H1 (cell line): ENCODE measurements around the gene ANKS1B. TPM values are rescaled to one million over a fixed set of nuclear protein-coding genes. Genes with fewer than 3 reads are reported as not detected.

Experiments used
- CTCF ChIA-PET: fragments of 300-600 bp; sonication (Branson Sonifier 250); formaldehyde crosslinking; loops from one replicate; lab custom pipeline; 2021; ENCODE audit not compliant: partially characterized antibody; lab: Charles Lee
- POLR2A ChIA-PET: fragments of 300-600 bp; sonication (Branson Sonifier 250); formaldehyde crosslinking; loops from one replicate; lab custom pipeline; 2021; ENCODE audit warnings: inconsistent platforms; ENCODE audit not compliant: partially characterized antibody; lab: Charles Lee
- DNase-seq, 2 experiments: peaks; one replicate each; pipeline versions ENCODE4 v3.0.0 to v3.0.0-alpha.2; 2010 to 2022; ENCODE audit warnings: low spot score in 2 of 2, low read depth in 1 of 2, mixed read lengths in 1 of 2
- FAIRE-seq: peaks from 2 replicates; lab custom pipeline; 2011; peaks lifted over from hg19 to GRCh38; lab: Jason Lieb, UNC
- H2AFZ ChIP-seq: 2 replicates; pipeline ENCODE4 v1.8.1; 2012; ENCODE audit warnings: low read length, inconsistent platforms
- H2AK5ac ChIP-seq: 2 replicates; pipeline ENCODE4 v1.6.1; 2013; ENCODE audit warnings: low read depth, low read length
- H2BK120ac ChIP-seq: replicated peaks from 2 replicates; pipeline ENCODE3; 2013; ENCODE audit warnings: low read depth, low read length, inconsistent platforms
- H2BK12ac ChIP-seq: 2 replicates; pipeline ENCODE4 v1.6.1; 2013; ENCODE audit warnings: low read depth, low read length
- H2BK15ac ChIP-seq: 2 replicates; pipeline ENCODE4 v1.6.1; 2013; ENCODE audit warnings: low read length
- H2BK20ac ChIP-seq: 2 replicates; pipeline ENCODE4 v1.6.1; 2013; ENCODE audit warnings: low read length
- H2BK5ac ChIP-seq: 2 replicates; pipeline ENCODE4 v1.6.1; 2013; ENCODE audit warnings: low read depth, low read length
- H3K14ac ChIP-seq: 2 replicates; pipeline ENCODE4 v1.6.1; 2013; ENCODE audit warnings: inconsistent platforms; ENCODE audit not compliant: insufficient read length
- H3K18ac ChIP-seq: 2 replicates; pipeline ENCODE4 v1.6.1; 2013; ENCODE audit warnings: low read length; ENCODE audit errors: extremely low read depth
- H3K23ac ChIP-seq: 2 replicates; pipeline ENCODE4 v1.6.1; 2013; ENCODE audit warnings: inconsistent platforms; ENCODE audit not compliant: insufficient read length
- H3K23me2 ChIP-seq: 2 replicates; pipeline ENCODE4 v1.6.1; 2013; ENCODE audit warnings: low read depth, low read length
- H3K27ac ChIP-seq: 2 replicates; pipeline ENCODE4 v1.6.1; 2011; ENCODE audit warnings: low read depth, low read length, inconsistent platforms
- H3K27me3 ChIP-seq, 4 experiments: replicated peaks in 1 of 4; 1 replicate in 1 of 4; 2 replicates in 3 of 4; pipeline versions ENCODE4 v1.6.1 to v1.8.1; 2011 to 2013; ENCODE audit warnings: low read length in 3 of 4, mild to moderate bottlenecking in 3 of 4, inconsistent platforms in 2 of 4, mixed read lengths in 2 of 4, moderate library complexity in 1 of 4; ENCODE audit not compliant: control insufficient read depth in 3 of 4, insufficient read depth in 3 of 4; ENCODE audit errors: extremely low read depth in 1 of 4
- H3K36me3 ChIP-seq, 4 experiments: 2 replicates each; pipeline versions ENCODE4 v1.6.1 to v1.8.1; 2011 to 2013; ENCODE audit warnings: mild to moderate bottlenecking in 4 of 4, low read length in 3 of 4, moderate library complexity in 2 of 4, control low read depth in 1 of 4, inconsistent platforms in 1 of 4; ENCODE audit not compliant: insufficient read depth in 4 of 4, control insufficient read depth in 2 of 4
- H3K4ac ChIP-seq: replicated peaks from 2 replicates; pipeline ENCODE3; 2013; ENCODE audit warnings: low read length, low read depth, mixed read lengths, inconsistent platforms; ENCODE audit not compliant: insufficient read length
- H3K4me1 ChIP-seq, 4 experiments: replicated peaks in 1 of 4; 1 replicate in 1 of 4; 2 replicates in 3 of 4; pipeline versions ENCODE4 v1.6.1 to v1.8.1; 2011 to 2013; ENCODE audit warnings: low read length in 3 of 4, inconsistent platforms in 2 of 4, mixed read lengths in 1 of 4; ENCODE audit not compliant: insufficient read depth in 4 of 4, control insufficient read depth in 3 of 4
- H3K4me2 ChIP-seq, 2 experiments: 2 replicates each; pipeline versions ENCODE4 v1.6.1 to v1.8.1; 2011 to 2013; ENCODE audit warnings: low read depth in 2 of 2, low read length in 2 of 2, control low read depth in 1 of 2, inconsistent platforms in 1 of 2, mild to moderate bottlenecking in 1 of 2; ENCODE audit not compliant: insufficient read depth in 1 of 2
- H3K4me3 ChIP-seq, 4 experiments: fragments of 200-600, 300-600 bp in 1 of 4; sonication (generic), shearing (Covaris generic), sonication (Bioruptor Twin) in 1 of 4; 2 replicates each; pipeline versions ENCODE4 v1.5.1 to v1.8.1; 2011 to 2016; ENCODE audit warnings: low read length in 4 of 4, low read depth in 3 of 4, control low read depth in 2 of 4, inconsistent platforms in 2 of 4, mild to moderate bottlenecking in 2 of 4, mixed read lengths in 1 of 4, moderate library complexity in 1 of 4; ENCODE audit not compliant: insufficient read depth in 2 of 4; ENCODE audit errors: extremely low read depth in 1 of 4
- H3K56ac ChIP-seq: replicated peaks from 2 replicates; pipeline ENCODE3; 2013; ENCODE audit warnings: low read depth, mild to moderate bottlenecking, mixed read lengths, low read length, inconsistent platforms; ENCODE audit not compliant: insufficient read length
- H3K79me1 ChIP-seq: 2 replicates; pipeline ENCODE4 v1.6.1; 2013; ENCODE audit warnings: low read depth, low read length, control low read depth
- H3K79me2 ChIP-seq, 2 experiments: 2 replicates each; pipeline versions ENCODE4 v1.6.1 to v1.8.1; 2012 to 2013; ENCODE audit warnings: low read length in 2 of 2, mild to moderate bottlenecking in 2 of 2, inconsistent platforms in 1 of 2; ENCODE audit not compliant: insufficient read depth in 2 of 2, control insufficient read depth in 1 of 2
- H3K9ac ChIP-seq, 4 experiments: replicated peaks in 1 of 4; 1 replicate in 1 of 4; 2 replicates in 3 of 4; pipeline versions ENCODE4 v1.6.1 to v1.8.1; 2011 to 2013; ENCODE audit warnings: low read depth in 3 of 4, low read length in 3 of 4, control low read depth in 2 of 4, mild to moderate bottlenecking in 2 of 4, moderate library complexity in 2 of 4, inconsistent platforms in 1 of 4; ENCODE audit errors: extremely low read depth in 1 of 4
- H3K9me3 ChIP-seq, 2 experiments: 2 replicates each; pipeline versions ENCODE4 v1.6.1 to v1.8.1; 2012 to 2013; ENCODE audit warnings: mild to moderate bottlenecking in 2 of 2, moderate library complexity in 2 of 2, control low read depth in 1 of 2, inconsistent platforms in 1 of 2, low read depth in 1 of 2, low read length in 1 of 2, mixed read lengths in 1 of 2; ENCODE audit not compliant: insufficient read depth in 2 of 2
- H4K20me1 ChIP-seq, 2 experiments: replicated peaks in 1 of 2; 2 replicates each; pipeline versions ENCODE3 to v1.8.1; 2011 to 2013; ENCODE audit warnings: inconsistent platforms in 2 of 2, low read length in 2 of 2, mild to moderate bottlenecking in 1 of 2; ENCODE audit not compliant: insufficient read depth in 2 of 2, control insufficient read depth in 1 of 2
- H4K5ac ChIP-seq: 2 replicates; pipeline ENCODE4 v1.6.1; 2013; ENCODE audit warnings: low read length, low read depth, mixed read lengths, inconsistent platforms; ENCODE audit not compliant: insufficient read length
- H4K8ac ChIP-seq: 2 replicates; pipeline ENCODE4 v1.8.0; 2013; ENCODE audit warnings: mild to moderate bottlenecking, moderate library complexity, low read length, inconsistent platforms; ENCODE audit not compliant: insufficient read depth; ENCODE audit errors: extremely low read depth
- H4K91ac ChIP-seq: replicated peaks from 2 replicates; pipeline ENCODE3; 2013; ENCODE audit warnings: low read length, mixed read lengths, inconsistent platforms; ENCODE audit not compliant: insufficient read length
- ASH2L ChIP-seq: fragments of 200-600, 300-600 bp; sonication (generic); IDR thresholded peaks from one replicate; pipeline ENCODE4 v1.7.1; 2017; ENCODE audit warnings: low read length
- EZH2 ChIP-seq: fragments of 200-600 bp; sonication (generic); IDR thresholded peaks from 2 replicates; pipeline ENCODE4 v1.7.1; 2012; ENCODE audit warnings: low read depth, mild to moderate bottlenecking, moderate library complexity, low read length, inconsistent platforms; ENCODE audit not compliant: severe bottlenecking
- RAD21 ChIP-seq, 2 experiments: IDR thresholded peaks in 1 of 2; conservative IDR thresholded peaks in 1 of 2; 2 replicates each; pipeline ENCODE4 v1.6.1; 2011; ENCODE audit warnings: low read depth in 2 of 2, low read length in 2 of 2, improper control_type of control experiment in 1 of 2, inconsistent platforms in 1 of 2, mild to moderate bottlenecking in 1 of 2, moderate library complexity in 1 of 2
- SUZ12 ChIP-seq: fragments of 200-600 bp; sonication (generic); IDR thresholded peaks from 2 replicates; pipeline ENCODE4 v1.6.1; 2012; ENCODE audit warnings: mild to moderate bottlenecking, inconsistent platforms, low read length, moderate library complexity, mixed read lengths
- WGBS, 2 experiments: shearing (Covaris generic) in 1 of 2; methylation state at CpG; one replicate each; pipeline versions ENCODE4 v1.1.6 to v1.1.7; 2013 to 2015; ENCODE audit warnings: low lambda C conversion rate in 2 of 2, mixed read lengths in 2 of 2, inconsistent platforms in 1 of 2, low coverage in 1 of 2, missing lambda C conversion rate in 1 of 2; ENCODE audit not compliant: insufficient replicate concordance in 2 of 2, insufficient coverage in 1 of 2, insufficient read length in 1 of 2; ENCODE audit errors: extremely low coverage in 1 of 2, missing lambda C conversion rate in 1 of 2; 5-methylcytosine and 5-hydroxymethylcytosine counted together
- polyA plus RNA-seq, 7 experiments: library from polyadenylated mRNA; depleted of rRNA in 3 of 7; stranded (reverse) in 5 of 7; unstranded in 2 of 7; fragments of >200 nt in 5 of 7; fragments of 200-250 nt in 2 of 7; gene quantifications; 1 replicate in 5 of 7; 2 replicates in 1 of 7; 4 replicates in 1 of 7; pipeline versions ENCODE4 v1.2.1 to v1.2.3, GENCODE V29; 2011 to 2013; ENCODE audit warnings: missing spikeins in 2 of 7, mixed read lengths in 2 of 7
- total RNA-seq: library from RNA; stranded (reverse); fragmentation: NEBNext Ultra II Directional; extraction: Animal tissue kit (Norgen Biotek cat#: 25700); gene quantifications from 2 replicates; pipeline ENCODE4 v1.2.1, GENCODE V29; 2021

The ANKS1B gene
- total and polyA plus RNA-seq, 2 of the 8 experiments (the other 6 are each of a cell fraction or from before 2014, with no cell fraction given) = 2.7 to 6.1 TPM

DNA sequence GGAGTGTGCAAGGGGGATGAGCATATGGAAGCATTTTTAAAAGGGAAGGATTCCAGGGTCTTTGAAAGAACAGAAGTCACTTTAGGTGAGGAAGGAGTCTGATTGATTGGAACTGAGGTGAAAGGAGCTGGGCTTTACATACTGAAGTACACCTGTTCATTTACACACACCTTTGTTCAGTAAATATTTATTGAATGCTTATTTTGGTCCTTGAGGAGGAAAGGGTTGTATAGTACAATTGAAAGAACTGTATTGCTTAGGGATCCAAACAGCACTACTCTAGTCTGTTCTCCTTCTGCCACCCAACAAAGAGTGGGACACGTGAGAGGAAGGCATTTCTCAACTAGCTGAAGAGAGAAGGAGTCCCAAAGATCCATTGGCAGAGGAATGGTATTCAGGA lies 1275.7 kb downstream of the ANKS1B start:
- Histone ChIP-seq H3K9me3 (no peaks in the 10 kb centered on the region), H3K79me1 (no peaks in the 10 kb centered on the region), H3K4ac (no peak overlapping the region), H3K79me2 (no peaks in the 10 kb centered on the region), H3K4me3 (no peak overlapping the region), H3K18ac (no peak overlapping the region), H2BK15ac (no peak overlapping the region), H2BK120ac (no peak overlapping the region), H3K36me3 (peaks cover 0 to 8% (median 2%) of the 10 kb centered on the region in 4 experiments; a peak in 4 of 8 replicates), H3K27ac (no peak overlapping the region), H4K91ac (no peak overlapping the region), H3K23ac (no peak overlapping the region), H2AK5ac (no peak overlapping the region), H3K23me2 (no peaks in the 10 kb centered on the region), H3K9ac (no peak overlapping the region), H2BK5ac (no peak overlapping the region), H3K14ac (no peak overlapping the region), H2BK12ac (no peak overlapping the region), H4K5ac (no peak overlapping the region), H4K20me1 (no peaks in the 10 kb centered on the region), H3K27me3 (no peaks in the 10 kb centered on the region), H4K8ac (no peak overlapping the region), H2BK20ac (no peak overlapping the region), H3K4me1 (no peaks in the 10 kb centered on the region), H3K56ac (no peak overlapping the region), H2AFZ (no peak overlapping the region), H3K4me2 (no peak overlapping the region)
- CTCF ChIA-PET = interaction anchor here (0.6 kb wide), 1 partner anchor 123 kb away, joined by 4 read pairs; no protein-coding TSS in a partner anchor
- TF ChIP-seq SUZ12 (no peak), EZH2 (no peak), ASH2L (no peak), RAD21 (IDR thresholded peaks at IDR 0.05 in 1 of 2, conservative IDR thresholded peaks at IDR 0.05 in 1 of 2; ENCODE audit: low read depth in 2 of 2, low read length in 2 of 2) (no peak)
- DNase-seq (no peak), FAIRE-seq (no peak)
- POLR2A ChIA-PET = no interaction called here
- 100% methylated on average over 1 of the region's 1 CpG; no CpG with 5 or more reads in 1 of the 2 experiments for WGBS, 2 experiments
